Posterior vena cava (tissue), 2 donors: ENCODE results near the gene FOXQ1. TPM values are rescaled to one million over a fixed set of nuclear protein-coding genes. Genes with fewer than 3 reads are reported as not detected.

Source experiments
- DNase-seq: peaks from one replicate; pipeline ENCODE4 v3.0.0-alpha.2; 2020; ENCODE audit warnings: low spot score
- intact Hi-C, 2 donors: fragments of 100-400 bp; cut with DNase I; formaldehyde crosslinking; loops; one replicate each; pipeline versions ENCODE4 v1.14.1 to v1.14.2; 2022 to 2023
- long read RNA-seq, 2 donors: library from polyadenylated mRNA; unstranded; transcript quantifications; one replicate each; pipeline ENCODE4 v2.0.0, GENCODE V29; 2020 to 2021
- total RNA-seq, 2 donors: library from RNA; stranded (reverse); fragmentation: NEBNext Ultra II Directional; extraction: Animal tissue kit (Norgen Biotek cat#: 25700); gene quantifications; one replicate each; pipeline ENCODE4 v1.2.1, GENCODE V29; 2021
- donor health status: DM: yes; HTN: yes; CAD: no.
- donor health status: DM: yes; HTN: yes; CAD: no.

The FOXQ1 gene, protein sequence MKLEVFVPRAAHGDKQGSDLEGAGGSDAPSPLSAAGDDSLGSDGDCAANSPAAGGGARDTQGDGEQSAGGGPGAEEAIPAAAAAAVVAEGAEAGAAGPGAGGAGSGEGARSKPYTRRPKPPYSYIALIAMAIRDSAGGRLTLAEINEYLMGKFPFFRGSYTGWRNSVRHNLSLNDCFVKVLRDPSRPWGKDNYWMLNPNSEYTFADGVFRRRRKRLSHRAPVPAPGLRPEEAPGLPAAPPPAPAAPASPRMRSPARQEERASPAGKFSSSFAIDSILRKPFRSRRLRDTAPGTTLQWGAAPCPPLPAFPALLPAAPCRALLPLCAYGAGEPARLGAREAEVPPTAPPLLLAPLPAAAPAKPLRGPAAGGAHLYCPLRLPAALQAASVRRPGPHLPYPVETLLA
- not detected for total RNA-seq
- long read RNA-seq, donor 1: 0 reads
- long read RNA-seq, donor 2: 0 reads

DNA sequence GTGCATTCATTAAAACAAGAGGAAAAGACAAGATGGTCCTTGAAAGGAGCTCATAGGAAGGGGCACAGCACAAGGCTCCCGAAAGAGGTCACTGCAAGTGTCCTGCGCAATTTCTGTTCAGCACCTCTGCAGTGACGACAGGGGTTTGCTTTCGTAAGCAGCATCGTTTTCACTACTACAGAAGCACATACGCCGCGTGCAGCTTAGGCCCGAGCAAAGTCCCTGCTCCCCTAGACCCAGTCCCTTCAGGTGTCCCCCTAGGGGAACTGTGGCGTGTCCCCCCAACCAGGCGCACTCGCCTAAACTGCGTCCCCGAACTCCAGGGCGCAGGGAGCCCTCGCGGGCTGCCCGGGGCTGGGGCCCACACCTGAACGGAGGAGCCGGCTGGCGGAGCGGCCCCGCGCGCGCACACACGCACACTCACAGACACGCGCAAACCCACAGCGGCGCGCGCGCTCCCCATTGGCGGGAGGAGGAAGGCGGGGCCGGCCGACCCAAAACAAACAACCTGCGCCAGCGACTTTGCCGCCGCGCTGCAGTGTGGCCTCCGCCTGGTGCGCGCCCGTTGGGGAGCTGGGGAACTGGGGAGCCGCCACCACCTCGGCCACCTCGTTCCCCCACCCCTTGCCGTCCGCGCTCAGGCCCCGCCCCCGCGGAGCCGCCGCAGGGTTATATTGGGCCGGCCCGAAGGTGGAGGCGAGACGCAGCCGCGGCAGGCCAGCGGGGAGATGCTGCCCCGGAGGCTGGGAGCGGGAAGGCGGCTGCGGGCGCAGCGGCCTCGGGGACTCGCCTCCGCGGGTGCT lies at the start of gene FOXQ1:
Gene FOXQ1, plus strand, starts transcription at position 699 of the 803 bp plus-strand sequence. CDS start 607 bp downstream, outside the sequence.
- intact Hi-C loops: no loop called here
- no peak for DNase-seq

DNA sequence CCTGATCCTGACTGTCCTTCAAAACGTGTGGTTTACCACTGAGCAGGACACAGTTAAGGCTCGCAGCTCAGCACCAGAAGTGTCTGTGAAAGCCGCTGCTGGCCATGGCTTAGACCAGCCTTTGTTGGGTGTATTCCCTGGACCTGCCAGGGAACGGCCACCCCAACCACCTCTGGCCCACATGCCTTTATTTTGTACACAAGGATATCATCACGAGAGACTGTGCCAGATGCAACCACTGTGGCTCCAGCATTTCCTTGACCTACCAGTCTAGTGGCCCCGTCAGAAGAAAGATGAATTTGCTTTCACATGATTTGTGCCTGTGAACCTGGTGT lies 49.2 kb upstream of the FOXQ1 start:
- no peak for DNase-seq
- intact Hi-C loops: no loop called here

DNA sequence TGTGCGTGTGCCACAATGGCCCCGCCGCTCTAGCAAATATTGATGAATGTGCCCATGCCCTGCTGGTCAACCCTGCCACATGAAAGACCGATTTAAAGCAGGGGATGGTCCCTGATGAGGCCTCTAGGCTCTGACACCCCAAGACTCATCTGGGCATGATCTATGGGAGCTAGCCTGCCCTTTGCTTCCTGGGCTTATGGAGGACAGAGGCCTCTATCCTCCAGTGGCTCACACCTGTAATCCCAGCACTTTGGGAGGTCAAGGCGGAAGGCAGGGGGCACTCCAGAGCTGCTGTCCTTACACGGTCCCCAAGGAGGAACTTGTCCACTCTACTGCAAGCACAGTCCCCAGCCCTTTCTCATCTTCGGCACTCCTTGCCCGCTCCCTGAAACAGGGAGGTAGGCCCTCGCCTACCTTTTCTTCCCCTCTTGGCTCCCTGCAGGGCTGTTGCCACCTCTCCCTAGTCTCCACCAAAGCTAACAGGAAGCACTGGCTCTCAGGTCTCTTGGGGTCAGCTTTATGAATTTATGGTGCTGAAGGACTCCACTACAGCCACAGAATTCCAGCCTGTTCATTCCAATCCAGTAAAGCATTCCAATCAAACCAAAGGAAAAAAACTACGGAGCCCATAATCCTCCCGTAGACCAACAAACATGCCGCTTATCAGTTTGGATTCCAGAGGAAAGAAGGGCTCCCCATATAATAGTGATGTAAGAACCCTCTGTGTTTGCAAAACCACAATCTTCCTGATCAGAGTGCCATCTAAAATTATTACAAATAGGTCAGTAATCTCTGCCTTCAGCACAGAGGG lies 48.7 kb upstream of the FOXQ1 start:
- no peak for DNase-seq
- intact Hi-C loops: no loop called here

DNA sequence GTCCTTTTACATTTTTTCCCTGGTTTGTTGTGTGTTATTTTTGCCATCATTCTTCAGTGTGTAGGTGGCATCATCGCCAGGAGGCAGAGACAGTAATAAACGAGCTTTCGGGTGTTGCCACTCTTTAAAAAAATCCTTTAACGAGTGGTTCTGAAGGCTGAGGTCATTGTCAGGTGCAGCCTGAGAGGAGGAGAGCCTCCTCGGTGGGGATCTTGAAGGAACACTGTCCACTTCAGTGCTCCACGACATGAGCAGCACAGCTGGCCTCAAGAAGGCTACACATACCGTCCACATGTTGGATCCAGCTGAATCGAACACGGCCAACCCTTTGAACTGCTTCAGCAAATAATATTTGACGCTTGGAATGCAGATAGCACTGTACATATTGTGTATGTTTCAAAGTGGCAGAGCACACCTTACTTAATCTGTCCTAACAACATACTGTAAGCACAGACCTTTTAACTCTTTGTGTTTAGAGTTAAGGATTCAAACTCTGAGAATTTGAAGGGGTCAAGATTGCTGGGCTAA lies 48.0 kb upstream of the FOXQ1 start:
- intact Hi-C loops: no loop called here

DNA sequence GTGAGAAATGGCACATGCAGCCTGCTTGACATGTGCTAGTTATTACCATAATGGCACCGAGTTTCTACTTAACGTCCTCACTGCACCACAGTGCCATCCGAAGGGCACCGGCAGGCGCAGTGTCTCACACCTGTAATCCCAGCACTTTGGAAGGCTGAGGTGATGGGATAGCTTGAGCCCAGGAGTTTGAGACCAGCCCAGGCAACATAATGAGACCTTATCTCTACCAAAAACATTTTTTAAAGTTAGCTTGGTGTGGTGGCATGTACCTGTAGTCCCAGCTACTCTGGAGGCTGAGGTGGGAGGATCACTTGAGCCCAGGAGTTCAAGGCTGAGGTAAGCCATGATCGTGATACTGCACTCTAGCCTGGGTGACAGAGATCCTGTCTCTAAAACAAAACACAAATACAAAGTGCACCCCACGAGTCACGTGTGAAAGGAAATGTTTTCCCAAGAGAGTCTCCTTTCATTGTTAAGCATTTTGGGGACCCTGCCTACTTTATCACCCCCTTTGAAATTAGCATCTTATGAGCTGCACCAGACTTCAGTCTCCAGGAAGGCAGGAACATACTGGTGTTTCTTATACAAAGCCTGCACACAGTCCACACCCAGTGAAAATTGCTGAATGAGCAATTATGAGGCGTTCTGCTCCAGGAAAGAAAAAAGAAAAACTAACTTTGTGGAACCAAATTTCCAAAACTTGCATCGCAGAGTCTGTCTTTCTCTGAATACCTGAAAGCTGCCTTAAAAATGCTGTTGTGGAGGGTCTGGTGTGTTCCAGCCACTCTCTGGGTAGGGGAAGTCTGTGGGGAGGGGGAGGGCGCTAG lies 47.1 kb upstream of the FOXQ1 start:
- no peak for DNase-seq
- intact Hi-C loops: no loop called here

More for the DNA sequence above, 48.0 kb upstream of the FOXQ1 start:
- no peak for DNase-seq

DNA sequence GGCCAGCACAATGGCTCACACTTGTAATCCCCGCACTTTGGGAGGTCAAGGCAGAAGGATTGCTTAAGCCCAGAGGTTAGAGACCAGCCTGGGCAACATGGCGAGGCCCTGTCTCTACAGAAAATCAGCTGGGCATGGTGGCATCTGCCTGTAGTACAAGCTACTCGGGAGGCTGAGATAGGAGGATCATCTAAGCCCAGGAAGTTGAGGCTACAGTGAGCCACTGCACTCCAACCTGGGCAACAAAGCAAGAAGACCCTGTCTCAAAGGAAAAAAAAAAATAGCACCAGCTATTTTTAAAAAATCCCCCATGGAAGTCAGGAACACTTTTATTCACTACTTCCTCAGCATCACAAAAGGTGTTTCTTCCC lies 45.2 kb upstream of the FOXQ1 start:
- DNase-seq: no peak
- intact Hi-C loops: no loop called here

DNA sequence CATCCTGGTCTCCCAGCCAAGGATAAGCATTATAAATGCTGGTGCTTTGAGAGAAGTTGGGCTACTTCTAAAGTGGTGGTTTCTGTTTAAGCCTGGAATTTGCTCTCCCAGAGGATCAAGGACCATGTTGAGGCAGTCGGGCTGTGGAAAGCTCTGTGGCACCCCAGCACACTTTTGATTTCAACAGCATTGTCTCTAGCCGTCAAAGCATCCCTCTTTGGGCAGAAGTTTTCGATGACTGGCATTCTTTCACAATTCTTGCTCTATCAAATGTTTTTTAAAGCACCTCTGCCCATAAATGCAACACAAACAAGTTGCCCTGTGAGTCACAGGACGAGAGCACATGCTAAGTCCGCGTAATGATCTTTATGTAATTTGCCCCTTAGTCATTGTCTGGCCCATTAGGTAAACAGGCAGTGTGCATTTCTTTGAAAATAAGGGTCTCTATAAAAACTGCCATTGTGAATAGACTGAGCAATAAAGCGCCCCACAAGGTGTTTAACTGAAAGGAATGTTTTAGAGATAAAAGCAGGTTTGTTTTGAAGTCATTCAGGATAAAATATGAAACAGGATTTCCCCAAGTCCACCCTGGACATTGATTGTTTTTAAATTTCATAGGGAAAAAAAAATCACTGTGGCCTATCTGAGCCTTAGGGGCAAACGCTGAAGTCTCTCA lies 44.7 kb upstream of the FOXQ1 start:
- no peak for DNase-seq
- intact Hi-C loops: no loop called here

DNA sequence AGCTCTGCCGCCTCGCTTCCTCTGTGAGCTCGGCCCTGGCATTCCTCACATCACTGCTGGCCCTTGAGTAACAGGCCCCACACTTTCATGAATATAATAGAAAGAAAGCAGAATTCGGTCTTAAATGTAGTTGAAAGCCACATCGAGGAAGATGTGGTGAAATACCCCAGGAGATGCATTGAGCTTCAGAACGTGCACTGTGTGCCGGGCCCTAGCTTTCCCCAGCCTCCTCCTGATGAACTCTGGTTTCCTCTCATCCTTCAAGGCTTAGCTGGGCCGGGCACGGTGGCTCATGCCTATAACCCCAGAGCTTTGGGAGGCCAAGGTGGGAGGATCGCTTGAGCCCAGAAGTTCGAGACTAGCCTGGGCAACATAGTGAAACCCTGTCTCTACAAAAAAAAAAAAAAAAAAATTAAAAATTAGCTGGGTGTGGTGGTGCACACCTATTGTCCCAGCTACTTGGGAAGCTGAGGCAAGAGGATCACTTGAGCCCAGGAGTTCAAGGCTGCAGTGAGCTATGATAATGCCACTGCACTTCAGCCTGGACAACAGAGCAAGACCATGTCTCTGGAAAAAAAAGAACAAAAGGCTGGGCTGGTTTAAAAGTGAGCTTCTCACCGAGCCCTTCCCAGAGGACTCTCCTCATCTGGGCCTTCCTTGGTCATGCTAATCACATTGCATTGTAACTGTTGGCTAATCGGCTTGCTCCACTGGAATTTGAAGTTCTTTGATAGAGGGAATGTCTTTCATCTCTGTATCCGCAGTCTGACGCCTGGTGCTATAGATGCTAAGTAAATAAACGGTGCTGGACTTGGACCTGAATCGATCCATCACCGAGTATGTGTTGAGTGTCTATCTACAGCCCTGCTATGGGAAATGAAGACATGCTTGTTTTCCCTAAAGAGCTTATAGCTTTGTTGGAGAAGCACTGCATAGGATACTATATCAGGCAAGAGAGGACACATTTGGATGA lies 43.8 kb upstream of the FOXQ1 start:
- no peak for DNase-seq
- intact Hi-C loops: no loop called here

DNA sequence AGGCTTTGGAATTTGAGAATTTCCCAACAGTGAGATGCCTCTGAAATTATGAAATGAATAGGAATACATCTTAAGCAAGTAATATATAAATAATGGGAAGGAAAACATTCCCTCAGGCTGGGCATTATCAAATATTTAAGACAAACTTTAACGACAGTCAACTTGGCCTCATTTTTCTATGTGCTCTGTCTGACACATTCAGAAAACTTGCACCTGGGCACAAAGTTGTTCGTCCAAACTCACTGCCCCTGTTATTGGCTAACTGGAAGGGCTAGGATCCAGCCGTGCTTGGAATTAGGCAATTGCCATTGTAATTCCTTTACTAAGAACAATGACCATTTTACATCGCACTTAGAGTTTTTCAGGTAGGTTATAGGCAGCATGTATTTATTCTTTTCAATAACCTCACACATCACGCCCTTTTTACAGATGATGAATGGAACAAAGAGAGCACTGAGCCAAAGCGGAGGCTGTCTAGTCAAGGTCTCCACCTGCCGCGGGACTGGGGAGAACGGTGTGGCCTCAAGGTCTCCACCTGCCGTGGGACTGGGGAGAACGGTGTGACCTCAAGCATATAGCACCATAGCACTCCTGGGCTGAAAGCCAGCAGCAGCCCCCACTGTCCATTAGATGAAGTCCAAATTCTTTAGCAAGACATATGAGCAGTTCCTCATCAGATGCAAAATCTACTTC lies 40.7 kb upstream of the FOXQ1 start:
- no peak for DNase-seq
- intact Hi-C loops: no loop called here

DNA sequence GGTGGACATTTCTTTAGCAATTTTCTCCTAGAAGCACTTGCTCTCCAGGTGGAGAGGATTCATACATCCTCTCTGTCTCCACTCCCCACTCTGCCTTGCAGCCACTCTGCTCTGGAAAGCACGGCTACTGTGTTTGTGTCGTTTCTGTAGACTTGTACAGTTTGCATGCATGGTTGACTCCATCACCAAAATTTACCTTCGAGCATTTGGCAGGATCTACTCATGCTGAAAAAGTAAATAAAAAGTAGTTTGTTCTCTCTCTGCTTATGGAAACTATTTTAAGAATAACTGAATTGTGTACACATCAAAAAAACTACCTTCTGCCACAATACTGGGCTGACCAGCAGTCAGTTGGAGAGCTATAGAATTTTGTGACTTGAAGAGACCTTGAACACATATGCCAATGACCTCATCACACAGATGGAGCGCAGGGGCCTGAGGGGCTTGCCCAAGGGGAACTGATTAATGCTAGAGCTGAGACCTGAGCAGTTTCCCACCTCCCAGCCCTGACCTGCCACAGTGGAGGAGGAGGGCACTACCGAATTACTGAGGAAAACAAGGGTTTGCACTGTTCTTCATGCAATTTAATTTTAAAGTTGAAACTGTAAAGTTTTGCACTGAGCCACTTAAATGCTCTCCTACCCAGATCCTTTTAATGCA lies 33.7 kb upstream of the FOXQ1 start:
- intact Hi-C loops: no loop called here
- DNase-seq: no peak

DNA sequence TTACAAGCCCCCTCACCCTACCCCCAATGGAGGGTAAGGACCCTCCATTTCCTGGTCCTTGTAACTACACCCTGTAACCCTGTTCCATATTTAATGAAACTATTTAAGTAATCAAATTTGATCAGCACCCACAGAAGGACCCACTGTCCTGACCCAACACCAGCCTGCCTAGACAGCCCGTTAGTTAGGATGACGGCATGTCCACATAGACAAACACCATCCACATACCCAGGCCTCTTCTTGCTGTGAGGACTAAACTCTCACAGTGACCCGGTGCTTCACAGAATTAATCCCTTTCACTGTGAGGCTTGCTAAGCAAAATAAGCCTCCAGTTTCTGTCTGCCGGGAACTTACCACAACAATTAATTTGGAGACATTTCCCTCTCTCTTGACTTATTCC lies 32.8 kb upstream of the FOXQ1 start:
- intact Hi-C loops: no loop called here
- no peak for DNase-seq

DNA sequence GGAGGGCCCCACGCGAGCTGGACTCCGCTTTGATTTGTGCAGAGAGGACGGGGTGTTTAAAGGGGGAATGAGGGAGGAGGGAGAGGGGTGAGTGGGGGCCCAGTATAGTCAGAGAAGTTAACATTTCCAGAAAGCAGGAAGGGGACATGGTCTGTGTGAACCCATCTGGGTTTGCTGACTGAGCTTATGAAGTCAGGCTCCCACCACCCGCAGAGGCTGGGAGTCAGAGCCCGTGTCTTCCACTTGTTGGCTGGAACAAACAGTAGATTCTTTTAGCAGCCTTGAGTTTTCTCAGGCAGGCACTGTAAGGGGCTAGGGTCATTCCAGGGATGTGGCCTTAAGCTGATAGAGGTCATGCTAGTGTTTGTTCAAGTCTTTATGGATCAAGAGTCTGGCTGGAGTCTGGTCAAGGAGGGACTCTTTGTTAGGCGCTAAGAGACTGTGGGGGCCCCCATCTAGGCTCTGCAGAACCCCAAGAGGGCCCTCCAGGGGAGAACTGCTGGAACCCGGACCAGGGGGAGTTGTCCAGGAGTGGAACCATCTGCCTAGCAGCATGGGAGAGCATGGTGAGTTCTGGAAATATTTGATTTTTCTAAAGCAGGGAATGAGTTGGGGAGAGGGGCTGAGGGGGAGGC lies 31.1 kb upstream of the FOXQ1 start:
- intact Hi-C loops: no loop called here
- no peak for DNase-seq

DNA sequence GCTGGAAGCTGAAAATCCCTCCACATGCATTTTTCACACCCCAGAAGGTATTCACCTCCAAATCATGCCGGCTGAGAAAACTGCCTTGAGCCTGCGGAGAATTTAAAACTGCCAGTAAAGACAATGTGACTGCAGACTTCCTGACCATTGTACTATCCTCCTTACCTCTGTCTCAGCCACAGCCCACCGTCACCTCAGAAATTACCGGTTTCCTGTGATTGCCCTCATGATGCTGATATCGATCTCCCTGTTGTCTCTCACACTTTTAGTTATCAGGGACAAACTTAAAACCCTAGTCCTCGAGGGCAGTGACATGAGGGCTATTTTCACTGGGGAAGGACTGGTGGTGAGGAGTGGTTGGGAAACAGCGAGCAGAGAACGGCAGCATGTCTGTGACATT lies 30.2 kb upstream of the FOXQ1 start:
- intact Hi-C loops: no loop called here
- DNase-seq: no peak

DNA sequence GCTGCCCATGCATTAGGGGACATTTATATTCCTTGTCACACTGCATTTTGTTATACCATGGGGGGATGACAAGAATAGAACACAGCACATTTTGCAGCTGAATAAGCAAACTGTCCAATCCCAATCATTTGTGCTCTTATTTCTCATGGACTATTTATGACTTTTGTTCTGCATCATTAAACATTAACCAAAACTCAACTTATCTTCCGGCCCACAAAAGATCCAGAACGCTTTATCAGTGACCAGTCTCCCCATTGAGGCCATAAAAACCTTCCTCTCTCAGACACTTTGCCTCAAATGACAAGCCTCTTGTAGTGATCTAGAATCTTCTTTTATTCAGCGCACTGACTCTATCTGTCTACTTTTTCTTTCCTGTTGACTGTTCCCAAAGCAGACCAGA lies 28.4 kb upstream of the FOXQ1 start:
- DNase-seq: no peak
- intact Hi-C loops: no loop called here

DNA sequence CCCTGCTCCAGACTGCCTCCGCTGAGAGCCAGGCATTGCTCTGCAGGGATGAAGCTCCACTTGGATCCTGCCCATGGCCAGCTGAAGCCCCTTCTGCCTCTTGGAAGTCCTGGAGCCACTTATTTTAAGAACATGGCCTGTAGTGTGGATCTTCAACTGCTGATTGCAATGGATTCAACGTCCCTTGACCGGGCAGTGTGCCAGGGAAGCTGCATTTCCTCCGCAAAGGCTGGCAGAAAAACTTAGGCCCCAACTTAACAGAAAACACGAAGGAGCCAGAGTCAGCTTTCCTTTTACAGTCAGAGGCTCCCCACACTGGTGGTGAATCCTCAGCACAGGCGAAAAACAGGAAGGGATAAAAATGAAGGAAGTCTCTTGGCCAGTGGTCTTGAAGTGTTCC lies 26.3 kb upstream of the FOXQ1 start:
- DNase-seq: no peak

DNA sequence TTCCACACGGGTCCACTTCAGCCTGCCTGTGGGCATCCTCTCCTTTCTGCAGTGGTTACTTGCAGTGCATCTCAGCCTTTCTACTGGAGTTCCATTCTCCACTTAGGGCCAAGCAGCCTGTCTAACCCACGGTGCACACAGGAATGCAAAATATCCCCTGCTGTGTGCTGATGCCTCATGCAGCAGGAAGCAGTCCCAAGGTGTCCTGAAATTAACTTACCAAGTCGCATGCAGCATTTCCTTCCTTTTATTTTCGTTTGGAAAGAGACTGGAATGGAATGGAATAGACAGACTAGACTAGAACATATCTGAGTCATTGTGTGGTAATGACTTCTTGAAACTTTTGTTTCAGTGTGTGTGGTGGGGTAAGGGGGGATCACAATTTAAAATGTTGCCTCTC lies 25.9 kb upstream of the FOXQ1 start:
- DNase-seq: no peak
- intact Hi-C loops: no loop called here

More for the DNA sequence above, 26.3 kb upstream of the FOXQ1 start:
- intact Hi-C loops: no loop called here
